C4-2B (cell line): ENCODE measurements around the gene LGALS9B.
"Not testable (repeated sequence)": the region's sequence is repeated elsewhere in the genome, so short reads cannot be mapped to it uniquely, and the experiment has no call there.

Source experiments
- CTCF ChIP-seq: fragments of 450-650 bp; conservative IDR thresholded peaks from 2 replicates; pipeline ENCODE4 v1.5.1; 2017; ENCODE audit warnings: mild to moderate bottlenecking
- ZFX ChIP-seq: fragments of 450-650 bp; IDR thresholded peaks from 2 replicates; pipeline ENCODE4 v1.6.1; 2017

- not testable (repeated sequence) for TF ChIP-seq CTCF, ZFX
Measured at GRCh38 chr17:20427264-20427663, 40.1 kb downstream of the LGALS9B start.
